Measurements from ENCODE around the gene FAM20A. TPM values are rescaled to one million over a fixed set of nuclear protein-coding genes. Genes with fewer than 3 reads are reported as not detected.

The FAM20A gene
- total RNA-seq, 1 donor = 63.3 TPM

- no peak for TF ChIP-seq CTCF (IDR thresholded peaks at IDR 0.05; ENCODE audit: extremely low read depth, low read depth, low read length)
- peaks cover 2% of the 10 kb centered on the region for H3K79me2 ChIP-seq (ENCODE audit: insufficient read depth, low read length)
- no peak for DNase-seq (ENCODE audit: insufficient read length, low spot score, missing footprints)
- H3K4me1 ChIP-seq (ENCODE audit: insufficient read depth, low read length) = peaks cover 62% of the 10 kb centered on the region
- no peak overlapping the region for H3K4me3 ChIP-seq (ENCODE audit: insufficient read depth, low read length)
- H3K27me3 ChIP-seq (ENCODE audit: insufficient read depth, low read length) = no peaks in the 10 kb centered on the region
- H3K36me3 ChIP-seq (ENCODE audit: insufficient read depth, low read length) = peaks cover 2% of the 10 kb centered on the region
- no peaks in the 10 kb centered on the region for H4K20me1 ChIP-seq (ENCODE audit: insufficient read depth, low read length)
- peak overlapping the region; percentile 67 for H3K27ac ChIP-seq (ENCODE audit: low read depth, low read length)
- no peak overlapping the region for H2AFZ ChIP-seq (ENCODE audit: low read length)
- H3K9me3 ChIP-seq (ENCODE audit: low read depth, low read length) = no peaks in the 10 kb centered on the region
- H3K4me2 ChIP-seq (ENCODE audit: insufficient read depth, low read length) = peak overlapping the region; percentile 42
Measured at GRCh38 chr17:68579194-68579927, 21.8 kb downstream of the FAM20A start.

GRCh38 chr17:68578236-68578635 is 22.9 kb downstream of the FAM20A start:
- DNase-seq (ENCODE audit: insufficient read length, low spot score, missing footprints) = no peak
- no peaks in the 10 kb centered on the region for H3K9me3 ChIP-seq (ENCODE audit: low read depth, low read length)
- H3K79me2 ChIP-seq (ENCODE audit: insufficient read depth, low read length) = peaks cover 2% of the 10 kb centered on the region
- peaks cover 62% of the 10 kb centered on the region for H3K4me1 ChIP-seq (ENCODE audit: insufficient read depth, low read length)
- H4K20me1 ChIP-seq (ENCODE audit: insufficient read depth, low read length) = no peaks in the 10 kb centered on the region
- H3K27ac ChIP-seq (ENCODE audit: low read depth, low read length) = peak overlapping the region; percentile 60
- no peak overlapping the region for H2AFZ ChIP-seq (ENCODE audit: low read length)
- H3K4me2 ChIP-seq (ENCODE audit: insufficient read depth, low read length) = peak overlapping the region; percentile 62
- no peaks in the 10 kb centered on the region for H3K27me3 ChIP-seq (ENCODE audit: insufficient read depth, low read length)
- H3K36me3 ChIP-seq (ENCODE audit: insufficient read depth, low read length) = no peaks in the 10 kb centered on the region
- H3K4me3 ChIP-seq (ENCODE audit: insufficient read depth, low read length) = no peak overlapping the region
- no peak for TF ChIP-seq CTCF (IDR thresholded peaks at IDR 0.05; ENCODE audit: extremely low read depth, low read depth, low read length)

GRCh38 chr17:68577497-68577821 is 23.7 kb downstream of the FAM20A start:
- Histone ChIP-seq H3K4me3 (ENCODE audit: insufficient read depth, low read length) (no peak overlapping the region), H3K9me3 (ENCODE audit: low read depth, low read length) (no peaks in the 10 kb centered on the region), H3K27ac (ENCODE audit: low read depth, low read length) (peak overlapping the region; percentile 60), H3K79me2 (ENCODE audit: insufficient read depth, low read length) (peaks cover 2% of the 10 kb centered on the region), H3K36me3 (ENCODE audit: insufficient read depth, low read length) (no peaks in the 10 kb centered on the region), H2AFZ (ENCODE audit: low read length) (no peak overlapping the region), H3K4me1 (ENCODE audit: insufficient read depth, low read length) (peaks cover 65% of the 10 kb centered on the region), H3K4me2 (ENCODE audit: insufficient read depth, low read length) (peak overlapping the region; percentile 62), H3K27me3 (ENCODE audit: insufficient read depth, low read length) (no peaks in the 10 kb centered on the region), H4K20me1 (ENCODE audit: insufficient read depth, low read length) (no peaks in the 10 kb centered on the region)
- TF ChIP-seq CTCF (IDR thresholded peaks at IDR 0.05; ENCODE audit: extremely low read depth, low read depth, low read length) = peak; percentile 2
- no peak for DNase-seq (ENCODE audit: insufficient read length, low spot score, missing footprints)

- no peaks in the 10 kb centered on the region for H3K36me3 ChIP-seq (ENCODE audit: insufficient read depth, low read length)
- TF ChIP-seq CTCF (IDR thresholded peaks at IDR 0.05; ENCODE audit: extremely low read depth, low read depth, low read length) = peak; percentile 59
- H4K20me1 ChIP-seq (ENCODE audit: insufficient read depth, low read length) = no peaks in the 10 kb centered on the region
- no peaks in the 10 kb centered on the region for H3K27me3 ChIP-seq (ENCODE audit: insufficient read depth, low read length)
- peaks cover 2% of the 10 kb centered on the region for H3K79me2 ChIP-seq (ENCODE audit: insufficient read depth, low read length)
- DNase-seq (ENCODE audit: insufficient read length, low spot score, missing footprints) = peak; percentile 81
- H3K4me3 ChIP-seq (ENCODE audit: insufficient read depth, low read length) = peak overlapping the region; percentile 24
- peak overlapping the region; percentile 62 for H3K4me2 ChIP-seq (ENCODE audit: insufficient read depth, low read length)
- H2AFZ ChIP-seq (ENCODE audit: low read length) = peak overlapping the region; percentile 38
- no peaks in the 10 kb centered on the region for H3K9me3 ChIP-seq (ENCODE audit: low read depth, low read length)
- peak overlapping the region; percentile 60 for H3K27ac ChIP-seq (ENCODE audit: low read depth, low read length)
- H3K4me1 ChIP-seq (ENCODE audit: insufficient read depth, low read length) = peaks cover 63% of the 10 kb centered on the region
Measured at GRCh38 chr17:68576811-68577496, 24.2 kb downstream of the FAM20A start.
